Loucy (cell line): ENCODE measurements around the gene HEPACAM.

ENCODE experiments used
- CTCF ChIP-seq: fragments of 200-600 bp; sonication (generic); conservative IDR thresholded peaks from 2 replicates; pipeline ENCODE4 v1.5.1; 2014; ENCODE audit warnings: mild to moderate bottlenecking, antibody characterized with exemption, low read length
- EZH2phosphoT487 ChIP-seq: fragments of 200-600 bp; IDR thresholded peaks from 2 replicates; pipeline ENCODE4 v1.6.1; 2018; ENCODE audit warnings: antibody characterized with exemption, mild to moderate bottlenecking, moderate library complexity, borderline replicate concordance

- TF ChIP-seq CTCF (no peak), EZH2phosphoT487 (no peak)
Measured at GRCh38 chr11:124971810-124972209, 36.0 kb upstream of the HEPACAM start.
